ENCODE measurements around the gene NAT14.
"Not testable (repeated sequence)": the region's sequence is repeated elsewhere in the genome, so short reads cannot be mapped to it uniquely, and the experiment has no call there.

The NAT14 gene

DNA sequence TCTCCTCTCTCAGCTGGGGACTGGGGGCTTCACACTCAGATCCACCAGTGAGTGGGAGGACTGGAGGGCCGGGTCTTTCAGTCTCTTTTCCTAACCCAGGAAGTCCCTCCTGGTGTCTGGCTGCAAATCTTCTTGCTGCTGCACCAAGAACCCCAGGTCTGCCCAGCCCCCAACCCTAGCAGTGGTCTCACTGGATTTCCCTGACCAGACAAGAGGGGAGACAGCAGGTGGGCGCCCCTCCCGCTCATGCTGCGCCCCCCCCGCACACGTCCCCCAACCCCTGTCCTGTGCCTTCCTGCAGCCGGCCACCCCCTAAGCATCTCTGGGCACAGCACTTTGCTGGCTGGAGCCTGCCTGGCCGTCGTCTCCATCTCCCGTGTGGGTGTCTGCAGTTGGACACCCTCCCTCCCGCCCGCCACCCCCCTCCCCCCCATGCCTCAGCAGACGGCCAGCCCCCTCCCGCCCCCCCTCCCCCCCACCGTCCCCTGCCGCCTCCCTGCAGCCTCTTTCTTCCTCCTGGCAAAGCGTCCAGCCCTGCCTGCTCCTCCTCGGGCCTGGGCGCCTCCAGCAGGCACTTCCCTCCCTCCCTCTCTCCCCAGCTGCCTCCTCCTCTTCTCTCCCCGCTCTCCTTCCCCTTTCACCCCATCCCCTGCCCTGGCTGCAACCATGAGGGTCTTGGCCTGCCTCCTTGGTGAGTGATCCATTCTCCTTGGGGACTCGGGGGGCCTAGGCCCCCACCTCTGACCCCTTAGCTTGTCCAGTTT is 3.1 kb downstream of the NAT14 start, which contains the start of gene SSC5D:
TSS of gene SSC5D (plus strand) at position 513 of the 764 bp plus-strand sequence. CDS start at position 667, 154 bp downstream.
- DNase-seq: no peak

GRCh38 chr19:55488986-55489710 is 4.2 kb downstream of the NAT14 start:
- DNase-seq: no peak

GRCh38 chr19:55489711-55490477 is 4.9 kb downstream of the NAT14 start:
- no peak for DNase-seq

DNA sequence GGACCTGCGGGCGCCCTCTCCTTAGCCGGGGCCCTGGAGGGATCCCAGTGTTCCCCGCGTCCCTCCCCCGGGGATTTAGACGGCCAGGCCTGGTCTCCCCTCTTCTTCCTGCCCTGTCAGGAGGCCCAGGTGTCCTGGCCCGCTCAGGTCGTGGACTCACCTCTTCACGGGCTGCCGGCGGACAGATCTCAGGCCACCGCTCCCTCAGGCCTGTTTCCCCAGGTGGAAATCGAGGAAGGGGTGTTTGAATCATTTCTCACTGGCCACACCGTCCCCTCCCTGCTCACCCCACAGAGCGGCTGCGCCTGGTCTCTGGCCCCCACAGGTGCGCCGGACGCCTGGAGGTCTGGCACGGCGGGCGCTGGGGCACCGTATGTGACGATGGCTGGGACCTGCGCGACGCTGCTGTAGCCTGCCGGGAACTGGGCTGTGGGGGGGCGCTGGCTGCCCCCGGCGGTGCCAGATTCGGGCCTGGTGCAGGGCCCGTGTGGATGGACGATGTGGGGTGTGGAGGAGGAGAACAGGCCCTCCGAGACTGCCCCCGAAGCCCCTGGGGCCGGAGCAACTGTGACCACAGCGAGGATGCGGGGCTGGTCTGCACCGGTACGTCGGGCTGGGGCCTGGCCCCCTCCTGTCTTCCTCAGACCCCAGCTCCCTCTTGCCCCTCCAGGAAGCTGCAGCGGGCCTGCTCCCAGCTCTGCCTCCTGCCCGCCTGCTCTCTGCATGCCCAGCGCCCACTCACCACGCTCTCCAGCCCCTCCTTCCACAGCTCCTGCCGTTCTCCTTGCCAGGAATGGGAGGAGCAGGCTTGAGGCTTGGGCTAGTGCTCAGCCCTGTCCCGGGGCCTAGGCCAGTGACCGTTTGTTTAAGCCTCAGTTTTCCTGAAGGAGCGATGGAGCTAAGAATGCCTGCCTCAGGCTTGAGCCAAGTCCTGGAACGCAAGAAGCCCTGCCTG is 5.8 kb downstream of the NAT14 start:
- no peak for DNase-seq

DNA sequence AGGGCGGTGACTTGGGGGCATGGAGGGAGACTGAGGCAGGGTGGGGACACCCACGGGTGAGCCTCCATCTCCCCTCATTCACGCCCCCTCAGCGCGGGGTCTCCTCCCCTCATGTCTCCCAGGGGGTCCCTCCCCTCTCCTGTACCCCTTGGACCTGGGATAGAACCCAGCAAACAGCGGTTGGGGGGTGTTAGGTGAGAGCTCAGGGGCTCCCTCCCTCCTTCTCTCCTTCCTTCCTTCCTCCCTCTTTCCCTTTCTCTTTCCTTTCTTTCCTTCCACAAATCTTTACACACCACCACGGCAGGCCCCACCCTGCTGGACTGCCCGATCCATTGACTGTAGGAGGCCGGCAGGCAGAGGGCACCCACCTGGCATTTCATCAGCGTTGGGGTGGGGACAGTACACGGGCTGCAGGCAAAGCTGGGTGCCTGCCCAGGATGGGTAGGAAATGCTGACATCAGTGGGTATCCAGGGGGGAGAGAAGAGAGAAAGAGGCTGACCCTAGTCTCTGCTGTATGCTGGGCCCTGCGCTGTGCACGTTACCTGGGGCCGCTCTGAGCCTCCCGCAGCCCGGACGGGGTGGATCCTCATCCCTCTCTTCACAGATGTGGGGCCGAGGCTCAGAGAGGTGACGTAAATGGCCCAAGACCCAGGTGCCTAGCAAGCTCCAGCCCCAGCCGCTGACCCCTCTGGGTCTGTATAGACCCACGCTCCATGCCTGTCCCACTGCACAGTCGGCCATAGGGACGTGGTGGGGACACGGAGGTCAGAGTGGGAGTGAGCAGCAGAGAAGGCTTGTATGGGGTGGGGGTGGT is 6.8 kb downstream of the NAT14 start:
- no peak for DNase-seq

DNA sequence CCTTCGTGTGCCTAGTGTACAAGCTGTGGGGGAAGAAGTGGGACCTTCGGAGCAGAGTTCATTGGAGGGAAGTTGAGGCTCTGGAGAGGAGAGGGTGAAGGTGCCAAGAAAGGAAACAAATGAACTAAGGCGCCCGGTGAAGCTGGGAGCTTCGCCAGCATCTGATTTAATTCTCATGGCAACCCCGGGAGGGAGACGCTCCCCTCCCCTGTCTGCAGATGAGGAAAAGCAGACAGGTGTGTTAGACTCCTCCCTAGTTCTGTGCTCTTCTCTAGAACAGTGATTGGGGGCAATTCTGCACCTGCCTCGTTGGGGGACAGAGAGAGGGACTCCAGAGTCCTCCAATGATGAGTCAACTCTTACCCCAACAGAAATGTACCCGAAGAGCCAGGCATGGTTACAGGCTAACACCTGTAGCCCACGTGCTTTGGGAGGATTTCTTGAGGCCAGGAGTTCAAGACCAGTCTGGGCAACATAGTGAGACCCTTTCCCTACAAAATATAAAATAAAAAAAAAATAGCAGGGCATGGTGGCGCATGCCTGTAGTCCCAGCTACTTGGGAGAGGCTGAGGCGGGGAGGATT is 7.5 kb downstream of the NAT14 start:
- no peak for DNase-seq

DNA sequence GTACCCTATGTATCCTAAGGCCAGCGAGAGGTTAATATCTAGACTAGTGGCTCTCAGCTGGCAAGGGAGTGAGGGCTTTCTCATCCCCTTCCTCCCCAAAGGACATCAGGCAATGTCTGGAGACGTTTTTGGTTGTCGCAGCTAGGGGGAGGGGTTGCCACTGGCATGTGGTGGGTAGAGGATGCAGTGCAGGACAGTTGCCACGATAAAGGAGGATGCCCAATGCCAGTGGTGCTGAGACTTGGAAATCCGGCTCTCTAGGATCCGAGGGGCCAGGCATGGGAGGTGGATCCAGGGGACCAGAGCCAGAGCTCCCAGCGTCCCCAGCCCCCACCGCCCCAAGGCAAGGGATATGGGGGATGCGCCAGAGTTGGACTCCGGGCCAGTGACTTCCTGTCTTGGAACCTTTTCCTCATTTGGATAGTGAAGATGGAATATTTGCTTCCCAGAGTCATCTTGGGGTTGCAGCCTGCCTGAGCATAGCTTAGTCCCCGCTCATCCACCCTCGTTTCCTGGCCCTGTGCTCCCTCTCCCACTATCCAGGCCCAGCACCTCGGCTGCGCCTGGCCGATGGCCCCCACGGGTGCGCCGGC is 8.2 kb downstream of the NAT14 start:
- no peak for DNase-seq

GRCh38 chr19:55493645-55494171 is 8.7 kb downstream of the NAT14 start:
- no peak for DNase-seq

- peak in 1 of 2 donors; percentile 29 for DNase-seq
Observed at GRCh38 chr19:55494172-55494761, 9.3 kb downstream of the NAT14 start.

- DNase-seq: no peak
Observed at GRCh38 chr19:55495646-55496349, 10.8 kb downstream of the NAT14 start.

- not testable (repeated sequence) for DNase-seq
Observed at GRCh38 chr19:55496820-55497219, 11.8 kb downstream of the NAT14 start.

- no peak for DNase-seq
Observed at GRCh38 chr19:55497763-55498162, 12.8 kb downstream of the NAT14 start.

- no peak for DNase-seq
Observed at GRCh38 chr19:55498246-55498840, 13.4 kb downstream of the NAT14 start.

- DNase-seq: no peak
Observed at GRCh38 chr19:55500368-55500952, 15.5 kb downstream of the NAT14 start.

GRCh38 chr19:55502197-55502952 is 17.4 kb downstream of the NAT14 start:
- DNase-seq: no peak

GRCh38 chr19:55503157-55503501 is 18.1 kb downstream of the NAT14 start:
- no peak for DNase-seq

GRCh38 chr19:55503502-55504251 is 18.7 kb downstream of the NAT14 start:
- peak; percentile 94 for DNase-seq
